HG02870 (cell line): ENCODE results near the gene CYP8B1.

Source experiments
- ATAC-seq: cut with Tn5 transposase; IDR thresholded peaks from one replicate; pipeline ENCODE4 v1.9.1; 2021; ENCODE audit warnings: mild to moderate bottlenecking, moderate library complexity; ENCODE audit not compliant: unreplicated experiment

Gene CYP8B1, protein sequence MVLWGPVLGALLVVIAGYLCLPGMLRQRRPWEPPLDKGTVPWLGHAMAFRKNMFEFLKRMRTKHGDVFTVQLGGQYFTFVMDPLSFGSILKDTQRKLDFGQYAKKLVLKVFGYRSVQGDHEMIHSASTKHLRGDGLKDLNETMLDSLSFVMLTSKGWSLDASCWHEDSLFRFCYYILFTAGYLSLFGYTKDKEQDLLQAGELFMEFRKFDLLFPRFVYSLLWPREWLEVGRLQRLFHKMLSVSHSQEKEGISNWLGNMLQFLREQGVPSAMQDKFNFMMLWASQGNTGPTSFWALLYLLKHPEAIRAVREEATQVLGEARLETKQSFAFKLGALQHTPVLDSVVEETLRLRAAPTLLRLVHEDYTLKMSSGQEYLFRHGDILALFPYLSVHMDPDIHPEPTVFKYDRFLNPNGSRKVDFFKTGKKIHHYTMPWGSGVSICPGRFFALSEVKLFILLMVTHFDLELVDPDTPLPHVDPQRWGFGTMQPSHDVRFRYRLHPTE

DNA sequence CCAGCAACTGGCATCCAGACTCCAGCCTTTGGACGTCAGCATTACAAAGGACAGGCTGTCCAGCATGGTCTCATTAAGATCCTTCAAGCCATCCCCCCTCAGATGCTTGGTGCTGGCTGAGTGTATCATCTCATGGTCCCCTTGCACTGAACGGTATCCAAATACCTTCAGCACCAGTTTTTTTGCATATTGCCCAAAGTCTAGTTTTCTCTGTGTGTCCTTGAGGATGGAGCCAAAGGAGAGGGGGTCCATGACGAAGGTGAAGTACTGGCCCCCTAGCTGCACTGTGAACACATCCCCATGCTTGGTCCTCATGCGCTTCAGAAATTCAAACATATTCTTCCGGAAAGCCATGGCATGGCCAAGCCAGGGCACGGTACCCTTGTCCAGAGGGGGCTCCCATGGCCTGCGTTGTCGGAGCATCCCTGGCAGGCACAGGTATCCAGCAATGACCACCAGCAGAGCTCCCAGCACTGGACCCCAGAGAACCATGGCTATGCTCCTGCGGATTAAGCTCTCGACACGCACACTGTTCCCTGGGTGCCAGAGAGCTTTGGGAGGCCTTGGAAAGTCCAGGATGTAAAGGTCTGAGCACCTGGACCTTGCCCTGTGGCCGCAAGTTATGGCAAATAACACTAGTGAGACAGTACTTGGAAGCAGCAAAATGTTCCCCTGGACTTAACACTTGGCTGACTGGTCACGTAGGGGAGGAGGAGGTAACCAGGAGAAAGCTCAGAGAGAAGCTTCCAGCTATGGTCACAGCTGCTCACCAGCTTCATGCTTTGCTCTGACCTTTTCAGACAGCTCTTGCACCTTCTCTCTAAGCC is at the start of gene CYP8B1:
Gene CYP8B1, minus strand, starts transcription at position 555 of the 827 bp plus-strand sequence. Its CDS starts 63 bp downstream, at position 492.
- ATAC-seq, result no peak

DNA sequence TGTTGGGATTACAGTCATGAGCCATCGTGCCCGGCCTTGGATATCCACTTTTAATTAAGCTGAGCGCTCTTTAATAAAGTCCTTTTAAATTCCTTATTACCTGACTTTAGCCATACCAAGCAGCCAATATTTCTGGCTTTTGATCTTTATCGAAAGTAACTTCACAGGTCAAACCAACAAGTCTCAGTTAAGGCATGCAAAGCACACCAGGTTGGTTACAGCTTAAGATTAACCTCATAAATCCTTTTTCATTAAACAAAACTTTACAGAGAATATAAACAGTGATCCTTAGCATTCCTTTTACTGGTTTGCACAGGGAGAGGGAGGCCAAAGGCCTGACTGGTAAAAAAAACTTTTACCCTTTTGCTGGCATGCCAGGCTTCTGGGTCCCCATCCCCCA is 47.9 kb upstream of the CYP8B1 start:
- no peak for ATAC-seq

DNA sequence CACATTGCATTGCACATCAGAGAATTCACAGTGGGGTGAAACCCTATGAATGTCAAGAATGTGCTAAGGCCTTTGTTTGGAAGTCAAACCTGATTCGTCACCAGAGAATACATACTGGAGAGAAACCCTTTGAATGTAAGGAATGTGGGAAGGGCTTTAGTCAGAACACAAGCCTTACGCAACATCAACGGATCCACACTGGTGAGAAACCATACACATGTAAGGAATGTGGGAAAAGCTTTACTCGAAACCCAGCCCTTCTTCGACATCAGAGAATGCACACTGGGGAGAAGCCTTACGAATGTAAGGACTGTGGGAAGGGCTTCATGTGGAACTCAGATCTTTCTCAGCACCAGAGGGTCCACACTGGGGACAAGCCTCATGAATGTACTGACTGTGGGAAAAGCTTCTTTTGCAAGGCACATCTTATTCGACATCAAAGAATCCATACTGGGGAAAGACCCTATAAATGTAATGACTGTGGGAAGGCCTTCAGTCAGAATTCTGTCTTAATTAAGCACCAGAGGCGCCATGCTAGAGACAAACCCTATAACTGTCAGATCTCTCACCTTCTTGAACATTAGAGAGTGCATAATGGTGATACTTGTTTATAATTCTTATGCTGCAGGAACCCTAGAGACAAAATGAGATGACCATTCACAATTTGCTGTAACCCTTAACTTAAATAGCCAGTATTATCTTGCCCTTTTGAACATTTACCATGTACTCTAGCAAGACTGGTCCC is 39.3 kb upstream of the CYP8B1 start:
- no peak for ATAC-seq

DNA sequence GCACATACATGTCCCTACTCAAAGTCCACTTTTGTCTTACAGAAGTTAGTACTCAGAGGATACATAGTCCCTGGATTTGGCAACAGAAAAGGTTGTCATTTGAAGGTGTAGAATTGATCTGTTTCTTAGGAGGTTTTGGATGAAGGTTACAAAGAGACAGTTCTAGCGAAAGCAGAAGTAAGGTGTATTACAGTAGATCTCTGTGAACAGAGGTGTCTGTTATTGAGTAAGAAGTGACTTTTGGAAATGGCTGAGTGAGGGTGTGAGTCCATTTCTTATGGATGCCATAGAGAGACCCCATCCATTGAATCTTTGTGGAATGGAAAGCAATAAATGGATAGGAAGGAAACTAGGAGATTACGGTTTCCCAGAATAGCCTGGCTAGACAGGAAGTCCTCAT is 35.9 kb upstream of the CYP8B1 start:
- no peak for ATAC-seq

DNA sequence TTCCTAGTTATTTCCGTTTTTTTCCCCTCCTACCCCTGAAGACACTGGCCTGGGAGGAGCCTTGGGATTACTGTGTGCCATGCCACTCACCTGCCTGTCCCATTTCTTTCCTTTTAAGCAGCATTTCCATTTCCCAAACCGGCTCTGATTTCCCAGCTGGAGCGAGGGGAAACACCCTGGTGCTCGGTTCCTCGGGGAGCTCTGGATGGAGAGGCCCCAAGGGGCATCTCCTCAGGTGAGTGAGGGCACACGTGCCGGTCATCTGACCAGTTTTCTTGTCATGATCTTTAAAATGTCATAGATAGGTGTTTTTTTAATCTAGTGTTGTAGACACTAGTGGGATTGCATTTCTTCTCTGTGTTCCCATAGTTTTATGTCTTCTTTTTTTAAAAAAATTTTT is 33.0 kb upstream of the CYP8B1 start:
- no peak for ATAC-seq

DNA sequence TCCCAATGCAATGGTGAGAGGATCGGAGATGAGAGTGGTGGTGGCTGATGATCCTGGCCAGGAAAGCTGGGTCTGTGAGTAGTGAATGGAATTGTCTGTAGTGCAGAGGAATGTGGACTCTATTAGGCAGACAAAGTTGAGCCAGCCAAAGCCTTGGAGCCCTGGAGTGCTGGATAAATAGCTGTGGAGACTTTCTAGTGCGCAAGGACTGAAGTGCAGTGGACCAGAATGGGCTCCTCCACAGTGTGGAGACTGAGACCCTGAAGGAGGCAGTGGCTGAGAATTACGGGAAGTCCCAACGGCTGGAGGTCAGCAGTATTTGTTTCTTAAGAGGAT is 31.1 kb upstream of the CYP8B1 start:
- no peak for ATAC-seq

DNA sequence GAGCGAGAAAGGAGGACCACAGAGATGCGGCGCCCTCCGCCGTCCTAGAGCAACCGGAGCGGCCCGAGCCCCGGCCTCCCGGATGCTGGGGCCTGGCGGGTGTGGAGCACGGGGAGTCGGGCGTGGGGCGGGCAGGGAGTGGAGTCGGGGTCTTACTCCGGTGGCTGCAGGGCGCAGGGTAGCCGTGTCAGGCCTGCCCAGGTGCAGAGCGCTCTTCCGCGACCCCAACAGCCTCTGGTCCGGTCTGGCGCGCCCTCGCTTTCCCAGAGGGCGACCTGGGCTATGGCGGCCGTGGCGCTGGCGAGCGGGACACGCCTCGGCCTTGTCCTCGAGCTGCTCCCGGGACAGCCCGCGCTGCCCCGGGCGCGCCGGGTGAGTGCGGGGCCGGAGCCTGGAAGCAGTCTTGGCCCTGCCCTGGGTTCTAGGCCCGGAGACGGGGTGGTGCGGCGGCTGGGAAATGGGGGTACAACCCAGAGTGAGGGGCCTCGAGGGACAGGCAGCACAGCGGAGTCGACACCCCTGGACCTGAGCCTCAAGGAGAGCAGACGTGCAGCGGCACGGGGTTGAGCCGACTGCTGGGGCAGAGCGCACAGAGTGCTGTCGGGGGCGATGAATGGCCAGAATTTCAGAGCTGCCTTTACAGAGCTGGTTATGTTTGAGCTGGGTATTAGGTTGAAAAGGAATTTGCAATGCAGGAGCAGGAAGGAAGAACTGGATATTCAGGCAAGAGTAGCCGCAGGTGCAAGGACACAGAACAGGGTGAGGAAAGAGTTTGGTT is 30.6 kb upstream of the CYP8B1 start, which contains the start of gene ZNF662:
Gene ZNF662, plus strand, starts transcription at position 73 of the 778 bp plus-strand sequence. CDS start 1,973 bp downstream, outside the sequence.
- ATAC-seq, result no peak

DNA sequence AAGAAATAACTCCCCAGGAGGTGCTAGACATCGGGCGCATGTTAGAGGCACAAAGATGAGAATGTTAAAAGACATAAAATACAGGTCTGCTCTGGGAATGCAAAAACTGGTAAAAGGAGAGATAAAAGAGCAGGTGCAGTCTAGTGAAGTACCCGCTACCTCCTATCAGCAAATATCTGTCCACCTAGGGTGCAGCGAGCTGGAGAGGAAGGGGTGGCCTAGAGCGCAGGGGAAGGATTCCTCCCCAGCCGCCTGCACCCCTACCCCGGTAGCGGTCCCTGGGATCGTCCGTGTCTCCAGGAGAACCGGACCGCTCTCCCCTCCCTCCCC is 30.0 kb upstream of the CYP8B1 start:
- ATAC-seq, result no peak

DNA sequence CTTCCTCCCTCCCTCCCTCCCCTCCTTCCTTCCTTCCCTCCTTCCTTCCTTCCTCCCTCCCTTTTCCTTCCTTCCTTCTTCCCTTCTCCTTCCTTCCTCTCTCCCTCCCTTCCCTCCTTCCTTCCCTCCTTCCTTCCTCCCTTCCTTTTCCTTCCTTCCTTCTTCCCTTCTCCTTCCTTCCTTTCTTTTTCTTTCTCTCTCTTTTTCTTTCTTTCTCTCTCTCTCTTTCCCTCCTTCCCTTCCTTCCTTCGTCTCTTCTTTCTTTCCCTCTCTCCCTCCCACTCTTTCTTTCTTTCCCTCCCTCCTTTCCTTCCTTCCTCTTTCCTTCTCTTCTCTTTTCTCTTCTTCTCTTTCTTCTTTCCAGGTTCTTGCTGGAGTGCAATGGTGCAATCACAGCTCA is 28.4 kb upstream of the CYP8B1 start:
- ATAC-seq, result no peak

DNA sequence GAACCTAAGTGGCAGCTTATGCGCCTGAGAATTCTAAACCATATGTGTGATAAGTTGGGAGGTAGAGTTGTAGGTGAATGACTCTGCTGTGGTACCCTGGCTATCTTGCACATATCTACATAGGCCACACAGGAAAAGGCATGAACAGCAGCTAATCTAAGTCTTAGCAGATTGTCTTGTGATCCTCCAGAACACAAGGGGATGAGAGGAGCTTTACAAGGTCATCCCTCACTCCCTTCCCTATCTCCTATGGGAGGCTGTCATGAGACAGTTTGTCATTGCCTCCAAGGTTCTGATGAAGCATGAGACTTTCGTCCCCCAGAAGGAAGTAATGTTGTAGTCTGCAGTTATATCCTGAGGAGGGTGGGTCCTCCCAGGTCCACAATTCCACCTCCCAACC is 26.6 kb upstream of the CYP8B1 start:
- no peak for ATAC-seq

DNA sequence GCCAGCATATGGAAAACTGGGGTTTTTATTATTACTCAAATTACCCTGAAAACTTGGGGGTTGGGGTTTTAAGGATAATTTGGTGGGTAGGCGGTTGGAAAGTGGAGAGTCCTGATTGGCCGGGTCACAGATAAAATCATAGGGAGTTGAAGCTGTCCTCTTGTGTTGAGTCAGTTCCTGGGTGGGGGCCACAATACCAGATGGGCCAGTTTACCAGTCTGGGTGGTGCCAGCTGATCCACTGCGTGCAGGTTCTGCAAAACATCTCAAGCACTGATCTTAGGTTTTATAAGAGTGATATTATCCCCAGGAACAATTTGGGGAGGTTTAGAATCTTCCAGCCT is 25.4 kb upstream of the CYP8B1 start:
- no peak for ATAC-seq

DNA sequence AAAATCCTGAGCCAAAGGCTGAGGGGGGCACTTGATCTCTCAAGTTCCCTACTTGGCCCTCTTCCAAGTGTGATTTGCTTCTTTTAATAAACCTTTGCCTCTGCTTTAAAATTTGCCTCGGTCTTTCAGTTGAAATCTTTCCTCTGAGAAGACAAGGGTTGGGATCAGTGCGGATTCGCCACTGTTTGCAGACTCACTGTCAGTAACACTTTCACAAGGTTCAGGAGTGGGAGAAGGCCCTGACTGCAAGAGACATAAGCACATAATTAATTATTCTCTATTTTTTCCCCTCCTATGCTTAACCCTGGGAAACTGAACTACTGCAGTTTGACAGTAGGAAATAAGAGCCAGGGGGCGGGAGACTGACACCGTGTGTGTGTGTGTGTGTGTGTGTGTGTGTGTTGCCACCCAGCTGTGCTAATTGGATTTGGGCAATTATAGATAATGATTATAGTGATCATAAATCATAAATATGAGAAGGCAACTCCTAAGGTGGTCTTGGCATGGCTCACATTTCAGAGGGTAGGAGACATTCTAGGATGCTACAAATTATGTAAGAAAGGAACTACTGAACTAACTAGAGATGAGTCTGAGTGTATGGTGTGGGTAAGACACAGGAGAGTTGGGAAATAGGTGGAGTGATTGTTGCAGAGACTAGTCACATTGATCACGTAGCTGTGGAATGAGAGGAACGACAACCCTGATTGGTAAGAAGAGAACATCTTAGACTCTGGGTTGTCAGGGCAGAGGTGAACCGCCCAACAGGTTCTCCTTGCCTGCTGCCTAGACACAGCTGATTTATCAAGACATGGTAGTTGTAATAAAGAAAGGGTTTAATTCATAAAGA is 24.8 kb upstream of the CYP8B1 start:
- no peak for ATAC-seq

DNA sequence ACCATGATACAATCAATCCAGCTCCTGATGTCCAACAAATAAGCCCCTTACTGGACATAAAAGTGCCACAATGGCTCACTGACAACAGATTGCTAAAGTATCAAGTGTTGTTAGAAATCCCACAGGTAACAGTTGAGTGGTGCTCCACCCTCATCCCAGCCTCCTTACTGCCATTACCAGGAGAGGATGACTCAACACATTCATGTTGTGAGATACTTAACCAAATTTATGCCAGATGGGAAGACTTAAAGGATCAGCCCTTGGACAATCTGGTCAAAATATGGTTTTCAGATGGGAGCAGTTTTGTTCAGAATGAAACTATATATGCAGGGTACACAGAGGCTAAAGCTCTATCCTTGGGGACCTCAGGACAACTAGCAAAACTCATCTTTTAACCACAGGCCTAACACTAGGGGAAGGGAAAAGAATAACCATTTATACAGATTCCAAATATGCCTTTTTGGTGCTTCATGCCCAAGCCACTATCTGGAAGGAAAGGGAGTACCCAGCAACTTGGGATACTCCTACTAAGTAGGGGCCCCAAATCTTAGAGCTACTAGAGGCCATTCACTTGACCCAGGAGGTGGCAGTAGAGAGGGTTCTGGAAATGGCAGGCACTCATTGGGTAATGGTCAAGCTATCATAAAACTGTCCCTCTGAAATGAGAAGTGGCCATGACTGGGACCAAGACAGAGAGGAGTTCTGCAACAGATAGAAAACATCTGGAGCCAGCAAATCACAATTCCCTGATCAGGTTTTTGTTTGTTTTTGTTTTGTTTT is 23.4 kb upstream of the CYP8B1 start:
- ATAC-seq, result no peak

DNA sequence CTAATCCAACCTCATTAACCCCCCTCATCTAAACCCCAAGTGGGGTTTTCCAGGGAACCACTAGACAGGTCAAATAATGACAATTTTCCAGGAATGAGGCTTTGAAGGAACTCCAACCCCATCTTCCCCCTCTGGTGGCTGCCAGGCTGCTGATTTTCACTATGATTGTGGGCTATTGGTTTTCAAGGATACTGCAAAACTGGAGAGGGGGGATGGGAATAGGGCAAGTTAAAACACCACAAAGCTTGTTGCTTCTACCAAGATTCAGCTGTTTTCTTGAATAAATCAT is 19.8 kb upstream of the CYP8B1 start:
- no peak for ATAC-seq

DNA sequence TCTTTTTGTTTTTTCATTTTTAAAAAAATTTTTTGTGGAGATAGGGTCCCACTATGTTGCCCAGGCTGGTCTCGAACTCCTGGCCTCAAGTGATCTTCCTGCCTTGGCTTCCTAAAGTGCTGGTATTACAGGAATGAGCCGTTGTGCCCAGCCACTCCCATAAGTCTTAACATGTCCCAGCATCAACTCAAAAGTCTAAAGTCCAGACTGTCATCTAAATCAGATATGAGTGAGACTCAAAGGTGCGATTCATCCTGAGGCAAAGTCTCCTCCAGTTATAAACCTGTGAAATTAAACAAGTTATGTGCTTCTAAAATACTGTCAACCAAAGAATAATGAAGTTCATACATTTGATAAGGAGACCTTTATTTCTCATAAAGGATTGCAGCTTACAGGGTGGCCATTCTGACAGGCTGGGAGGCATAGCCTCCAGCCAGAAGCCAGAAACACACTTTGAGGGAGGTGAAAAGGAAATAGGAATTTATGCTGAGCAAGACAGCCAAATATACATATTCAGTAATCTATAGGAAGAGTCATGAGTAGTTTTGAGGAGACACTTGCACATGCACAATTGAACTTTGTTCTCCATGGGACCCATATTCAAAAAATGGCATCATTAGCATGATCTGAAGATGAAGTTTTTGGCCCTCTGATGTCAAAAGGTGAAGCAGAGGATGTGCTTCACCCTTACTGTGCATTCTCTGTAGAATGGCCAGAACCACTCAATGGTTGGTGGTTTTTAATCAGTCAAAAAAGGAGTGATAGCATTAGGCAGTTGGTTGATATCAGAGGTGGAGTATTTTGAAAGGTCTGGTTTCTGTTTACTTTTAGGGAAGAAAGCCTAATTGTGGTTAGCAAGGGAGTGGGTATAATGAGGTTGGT is 19.3 kb upstream of the CYP8B1 start:
- ATAC-seq, result no peak

DNA sequence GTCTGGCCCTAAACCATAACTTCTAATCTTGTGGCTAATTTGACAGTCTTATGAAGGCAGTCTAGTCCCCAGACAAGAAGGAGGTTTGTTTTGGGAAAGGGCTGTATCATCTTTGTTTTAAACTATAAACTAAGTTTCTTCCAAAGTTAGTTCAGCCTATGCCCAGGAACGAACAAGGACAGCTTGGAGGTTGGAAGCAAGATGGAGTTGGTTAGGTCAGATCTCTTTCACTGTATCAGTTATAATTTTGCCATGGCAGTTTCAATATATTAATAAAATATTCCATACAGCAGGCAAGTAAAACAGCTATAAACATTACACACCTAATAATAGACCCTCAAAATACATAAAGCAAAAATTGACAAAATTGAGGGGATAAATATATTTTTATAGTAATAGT is 17.1 kb upstream of the CYP8B1 start:
- ATAC-seq, result no peak

DNA sequence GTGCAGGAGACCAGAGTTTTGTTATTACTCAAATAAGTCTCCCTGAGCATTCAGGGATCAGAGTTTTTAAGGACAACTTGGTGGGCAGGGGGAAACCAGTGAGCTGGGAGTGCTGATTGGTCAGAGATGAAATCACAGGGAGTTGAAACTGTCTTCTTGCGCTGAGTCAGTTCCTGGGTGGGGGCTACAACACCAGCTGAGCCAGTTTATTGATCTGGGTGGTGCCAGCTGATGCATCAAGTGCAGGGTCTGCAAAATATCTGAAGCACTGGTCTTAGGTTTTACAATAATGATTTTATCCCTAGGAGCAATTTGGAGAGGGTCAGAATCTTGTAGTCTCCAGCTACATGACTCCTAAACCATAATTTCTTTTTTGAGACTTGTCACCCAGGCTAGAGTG is 16.5 kb upstream of the CYP8B1 start:
- no peak for ATAC-seq

DNA sequence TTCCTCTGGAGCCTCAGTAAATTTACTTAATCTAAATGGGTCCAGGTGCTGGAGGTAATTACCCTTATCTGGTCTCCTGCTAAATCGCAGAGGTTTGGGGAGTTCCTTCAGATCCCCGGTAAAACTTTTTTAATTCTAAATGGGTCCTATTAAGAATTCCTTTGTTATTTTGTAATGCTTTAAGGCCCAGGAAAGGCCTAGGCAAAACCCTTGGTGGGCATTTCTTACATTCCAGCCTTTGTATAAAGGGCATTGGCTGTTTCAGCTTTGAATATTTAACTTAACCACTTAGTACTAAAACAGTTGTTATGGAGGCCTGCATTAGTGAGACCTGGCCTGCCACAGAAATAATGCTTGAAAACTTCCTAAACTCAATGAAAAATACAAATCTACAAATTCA is 15.4 kb upstream of the CYP8B1 start:
- ATAC-seq, result no peak
